ENCODE measurements around the gene LILRB5. TPM values are rescaled to one million over a fixed set of nuclear protein-coding genes. Genes with fewer than 3 reads are reported as not detected.

LILRB5 gene
- total and polyA plus RNA-seq, 9 of the 15 experiments (the other 6 are each of a cell fraction or from before 2014, with no cell fraction given), result not detected

DNA sequence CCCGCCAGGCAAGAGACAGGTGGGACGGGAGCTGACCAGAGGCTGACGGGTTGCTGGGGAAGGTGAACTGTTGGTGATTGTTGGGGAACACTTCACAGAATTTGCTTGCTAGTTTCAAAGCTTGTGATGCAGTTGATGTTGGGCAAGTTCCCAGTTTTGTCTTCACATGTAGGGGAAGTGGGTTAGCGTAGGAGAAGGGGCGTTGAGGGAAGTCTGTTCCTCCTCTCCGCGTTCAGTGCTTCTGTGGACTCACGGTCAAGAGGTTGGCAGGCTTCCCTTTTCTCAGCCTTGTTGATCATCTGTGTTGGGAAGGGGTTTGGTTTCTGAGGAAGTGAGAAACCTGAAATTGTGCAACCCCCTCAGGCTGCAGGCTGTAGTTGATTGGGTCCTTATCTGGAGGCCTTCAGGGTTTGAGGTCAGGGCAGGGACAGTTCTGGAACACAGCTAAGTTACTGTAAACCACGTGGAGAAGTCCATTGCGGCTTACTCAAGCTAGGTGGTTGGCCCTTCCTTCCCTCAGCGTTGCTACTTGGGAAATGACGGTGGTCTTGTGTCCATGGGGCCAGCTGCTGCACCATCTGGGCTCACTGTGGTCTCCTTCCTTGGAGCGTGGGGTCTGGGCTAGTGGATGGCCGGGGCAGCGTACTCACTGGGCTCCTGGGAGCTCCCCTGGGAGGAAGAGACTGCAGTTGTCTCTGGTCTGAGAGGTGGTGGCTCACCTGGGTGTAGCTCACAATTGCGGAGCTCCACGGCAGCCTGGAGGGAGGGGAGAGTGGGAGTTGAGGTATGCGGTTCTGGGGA is 48.9 kb downstream of the LILRB5 start (continued):
- TF ChIP-seq, protein P1, sequence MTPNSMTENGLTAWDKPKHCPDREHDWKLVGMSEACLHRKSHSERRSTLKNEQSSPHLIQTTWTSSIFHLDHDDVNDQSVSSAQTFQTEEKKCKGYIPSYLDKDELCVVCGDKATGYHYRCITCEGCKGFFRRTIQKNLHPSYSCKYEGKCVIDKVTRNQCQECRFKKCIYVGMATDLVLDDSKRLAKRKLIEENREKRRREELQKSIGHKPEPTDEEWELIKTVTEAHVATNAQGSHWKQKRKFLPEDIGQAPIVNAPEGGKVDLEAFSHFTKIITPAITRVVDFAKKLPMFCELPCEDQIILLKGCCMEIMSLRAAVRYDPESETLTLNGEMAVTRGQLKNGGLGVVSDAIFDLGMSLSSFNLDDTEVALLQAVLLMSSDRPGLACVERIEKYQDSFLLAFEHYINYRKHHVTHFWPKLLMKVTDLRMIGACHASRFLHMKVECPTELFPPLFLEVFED (CRISPR knock-in tag; conservative IDR thresholded peaks at IDR 0.05), result peak; percentile 97
- TF ChIP-seq ZNF507 (tag; conservative IDR thresholded peaks at IDR 0.05) (no peak), SIN3B (IDR thresholded peaks at IDR 0.05; ENCODE audit: low read depth) (no peak), ZBTB7A (IDR thresholded peaks at IDR 0.05; ENCODE audit: borderline replicate concordance, control insufficient read depth, low read depth, low read length) (peak; percentile 82), TSC22D4 (tag; IDR thresholded peaks at IDR 0.05) (no peak), ARNT (IDR thresholded peaks at IDR 0.05) (peak; percentile 66 to 86; a peak in 2 of 4 replicates), RBM22 (IDR thresholded peaks at IDR 0.05; ENCODE audit: low read depth, low read length, poor library complexity, severe bottlenecking) (no peak), ZNF146 (CRISPR knock-in tag; IDR thresholded peaks at IDR 0.05; ENCODE audit: unreplicated experiment) (no peak), NFE2 (IDR thresholded peaks at IDR 0.05; ENCODE audit: low read depth) (peak; percentile 36), ARHGAP35 (IDR thresholded peaks at IDR 0.05; ENCODE audit: partially characterized antibody) (no peak), ERF (CRISPR knock-in tag; IDR thresholded peaks at IDR 0.05) (peak; percentile 88), FOXJ3 (CRISPR knock-in tag; IDR thresholded peaks at IDR 0.05) (peak; percentile 93), IFI16 (CRISPR knock-in tag; IDR thresholded peaks at IDR 0.05) (no peak), ARID2 (IDR thresholded peaks at IDR 0.05) (no peak), PHF8 (IDR thresholded peaks at IDR 0.05; ENCODE audit: borderline replicate concordance, low read length) (no peak)
- TF ChIP-seq, protein P2, sequence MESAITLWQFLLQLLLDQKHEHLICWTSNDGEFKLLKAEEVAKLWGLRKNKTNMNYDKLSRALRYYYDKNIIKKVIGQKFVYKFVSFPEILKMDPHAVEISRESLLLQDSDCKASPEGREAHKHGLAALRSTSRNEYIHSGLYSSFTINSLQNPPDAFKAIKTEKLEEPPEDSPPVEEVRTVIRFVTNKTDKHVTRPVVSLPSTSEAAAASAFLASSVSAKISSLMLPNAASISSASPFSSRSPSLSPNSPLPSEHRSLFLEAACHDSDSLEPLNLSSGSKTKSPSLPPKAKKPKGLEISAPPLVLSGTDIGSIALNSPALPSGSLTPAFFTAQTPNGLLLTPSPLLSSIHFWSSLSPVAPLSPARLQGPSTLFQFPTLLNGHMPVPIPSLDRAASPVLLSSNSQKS (CRISPR knock-in tag; IDR thresholded peaks at IDR 0.05), result no peak
- TF ChIP-seq, protein P3, sequence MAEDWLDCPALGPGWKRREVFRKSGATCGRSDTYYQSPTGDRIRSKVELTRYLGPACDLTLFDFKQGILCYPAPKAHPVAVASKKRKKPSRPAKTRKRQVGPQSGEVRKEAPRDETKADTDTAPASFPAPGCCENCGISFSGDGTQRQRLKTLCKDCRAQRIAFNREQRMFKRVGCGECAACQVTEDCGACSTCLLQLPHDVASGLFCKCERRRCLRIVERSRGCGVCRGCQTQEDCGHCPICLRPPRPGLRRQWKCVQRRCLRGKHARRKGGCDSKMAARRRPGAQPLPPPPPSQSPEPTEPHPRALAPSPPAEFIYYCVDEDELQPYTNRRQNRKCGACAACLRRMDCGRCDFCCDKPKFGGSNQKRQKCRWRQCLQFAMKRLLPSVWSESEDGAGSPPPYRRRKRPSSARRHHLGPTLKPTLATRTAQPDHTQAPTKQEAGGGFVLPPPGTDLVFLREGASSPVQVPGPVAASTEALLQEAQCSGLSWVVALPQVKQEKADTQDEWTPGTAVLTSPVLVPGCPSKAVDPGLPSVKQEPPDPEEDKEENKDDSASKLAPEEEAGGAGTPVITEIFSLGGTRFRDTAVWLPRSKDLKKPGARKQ (CRISPR knock-in tag; IDR thresholded peaks at IDR 0.05), result no peak
- TF ChIP-seq, protein P4, sequence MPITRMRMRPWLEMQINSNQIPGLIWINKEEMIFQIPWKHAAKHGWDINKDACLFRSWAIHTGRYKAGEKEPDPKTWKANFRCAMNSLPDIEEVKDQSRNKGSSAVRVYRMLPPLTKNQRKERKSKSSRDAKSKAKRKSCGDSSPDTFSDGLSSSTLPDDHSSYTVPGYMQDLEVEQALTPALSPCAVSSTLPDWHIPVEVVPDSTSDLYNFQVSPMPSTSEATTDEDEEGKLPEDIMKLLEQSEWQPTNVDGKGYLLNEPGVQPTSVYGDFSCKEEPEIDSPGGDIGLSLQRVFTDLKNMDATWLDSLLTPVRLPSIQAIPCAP (CRISPR knock-in tag; IDR thresholded peaks at IDR 0.05; ENCODE audit: borderline replicate concordance), result no peak
- TF ChIP-seq, protein P5, sequence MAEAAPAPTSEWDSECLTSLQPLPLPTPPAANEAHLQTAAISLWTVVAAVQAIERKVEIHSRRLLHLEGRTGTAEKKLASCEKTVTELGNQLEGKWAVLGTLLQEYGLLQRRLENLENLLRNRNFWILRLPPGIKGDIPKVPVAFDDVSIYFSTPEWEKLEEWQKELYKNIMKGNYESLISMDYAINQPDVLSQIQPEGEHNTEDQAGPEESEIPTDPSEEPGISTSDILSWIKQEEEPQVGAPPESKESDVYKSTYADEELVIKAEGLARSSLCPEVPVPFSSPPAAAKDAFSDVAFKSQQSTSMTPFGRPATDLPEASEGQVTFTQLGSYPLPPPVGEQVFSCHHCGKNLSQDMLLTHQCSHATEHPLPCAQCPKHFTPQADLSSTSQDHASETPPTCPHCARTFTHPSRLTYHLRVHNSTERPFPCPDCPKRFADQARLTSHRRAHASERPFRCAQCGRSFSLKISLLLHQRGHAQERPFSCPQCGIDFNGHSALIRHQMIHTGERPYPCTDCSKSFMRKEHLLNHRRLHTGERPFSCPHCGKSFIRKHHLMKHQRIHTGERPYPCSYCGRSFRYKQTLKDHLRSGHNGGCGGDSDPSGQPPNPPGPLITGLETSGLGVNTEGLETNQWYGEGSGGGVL (CRISPR knock-in tag; IDR thresholded peaks at IDR 0.05), result no peak
- TF ChIP-seq, protein P6, sequence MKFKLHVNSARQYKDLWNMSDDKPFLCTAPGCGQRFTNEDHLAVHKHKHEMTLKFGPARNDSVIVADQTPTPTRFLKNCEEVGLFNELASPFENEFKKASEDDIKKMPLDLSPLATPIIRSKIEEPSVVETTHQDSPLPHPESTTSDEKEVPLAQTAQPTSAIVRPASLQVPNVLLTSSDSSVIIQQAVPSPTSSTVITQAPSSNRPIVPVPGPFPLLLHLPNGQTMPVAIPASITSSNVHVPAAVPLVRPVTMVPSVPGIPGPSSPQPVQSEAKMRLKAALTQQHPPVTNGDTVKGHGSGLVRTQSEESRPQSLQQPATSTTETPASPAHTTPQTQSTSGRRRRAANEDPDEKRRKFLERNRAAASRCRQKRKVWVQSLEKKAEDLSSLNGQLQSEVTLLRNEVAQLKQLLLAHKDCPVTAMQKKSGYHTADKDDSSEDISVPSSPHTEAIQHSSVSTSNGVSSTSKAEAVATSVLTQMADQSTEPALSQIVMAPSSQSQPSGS (CRISPR knock-in tag; IDR thresholded peaks at IDR 0.05), result no peak
